ENCODE results near the gene ATP6V0A1. TPM values are rescaled to one million over a fixed set of nuclear protein-coding genes. Genes with fewer than 3 reads are reported as not detected.

The ATP6V0A1 gene
- total RNA-seq, 2 donors from 2014 or later = 78.0 to 80.3 TPM

DNA sequence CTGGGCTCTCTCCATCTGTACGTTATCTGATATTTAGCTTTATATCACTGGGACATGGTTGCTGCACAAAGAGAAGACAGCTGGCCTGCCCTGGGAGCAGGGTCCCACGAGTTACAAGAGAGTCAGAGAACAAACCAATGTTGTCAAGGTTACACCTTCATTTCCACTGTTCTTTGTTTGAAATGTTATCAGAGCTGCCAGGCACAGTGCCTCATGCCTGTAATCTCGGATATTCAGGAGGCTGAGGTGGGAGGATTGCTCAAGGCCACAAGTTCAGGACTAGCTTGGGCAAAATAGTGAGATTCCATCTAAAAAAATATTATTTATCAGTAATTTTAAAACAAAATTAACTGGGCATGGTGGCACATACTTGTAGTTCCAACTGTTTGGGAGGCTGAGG is 34.6 kb downstream of the ATP6V0A1 start:
- TF ChIP-seq CTCF (IDR thresholded peaks at IDR 0.05) = no peak
- 64% methylated on average over 3 of the region's 3 CpGs for WGBS
- Histone ChIP-seq H3K27ac (no peak overlapping the region), H3K4me1 (replicated peaks) (no peaks in the 10 kb centered on the region), H3K27me3 (replicated peaks; ENCODE audit: insufficient read depth) (no peaks in the 10 kb centered on the region), H3K4me3 (no peak overlapping the region), H3K9me3 (no peaks in the 10 kb centered on the region), H3K36me3 (peaks cover 0 to 18% of the 10 kb centered on the region in 2 donors)
- intact Hi-C loops (cut with DNase I) = no loop called here
- DNase-seq (ENCODE audit: low spot score) = no peak

DNA sequence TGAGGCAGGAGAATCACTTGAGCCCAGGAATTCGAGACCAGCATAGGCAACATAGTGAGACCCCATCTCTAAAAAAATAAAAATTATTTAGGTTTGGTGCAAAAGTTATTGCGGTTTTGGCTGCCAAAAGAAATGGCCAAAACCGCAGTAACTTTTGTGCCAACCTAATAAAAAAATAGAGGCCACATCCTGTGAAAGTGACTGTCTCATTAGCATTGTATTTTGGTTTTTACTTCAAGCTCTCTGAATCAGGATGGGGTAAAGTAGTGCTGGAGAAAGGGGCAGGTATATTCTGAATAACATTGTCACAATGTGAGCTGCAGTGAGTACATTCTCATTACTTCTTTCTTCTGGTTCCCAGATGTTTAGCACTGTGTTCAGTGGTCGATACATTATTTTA is 36.0 kb downstream of the ATP6V0A1 start:
- Histone ChIP-seq H3K27ac (no peak overlapping the region), H3K9me3 (no peaks in the 10 kb centered on the region), H3K36me3 (peaks cover 0 to 12% of the 10 kb centered on the region in 2 donors), H3K27me3 (replicated peaks; ENCODE audit: insufficient read depth) (no peaks in the 10 kb centered on the region), H3K4me3 (no peak overlapping the region), H3K4me1 (replicated peaks) (no peaks in the 10 kb centered on the region)
- 68% methylated on average over 4 of the region's 4 CpGs for WGBS
- intact Hi-C loops (cut with DNase I) = no loop called here
- TF ChIP-seq POLR2AphosphoS5 (IDR thresholded peaks at IDR 0.05) (no peak), CTCF (IDR thresholded peaks at IDR 0.05) (no peak), POLR2A (IDR thresholded peaks at IDR 0.05) (no peak)
- no peak for DNase-seq (ENCODE audit: low spot score)

GRCh38 chr17:42498828-42499227 is 40.1 kb downstream of the ATP6V0A1 start:
- WGBS = 94% methylated on average over 4 of the region's 4 CpGs
- Histone ChIP-seq H3K36me3 (peaks cover 0 to 14% of the 10 kb centered on the region in 2 donors), H3K4me3 (no peak overlapping the region), H3K27me3 (replicated peaks; ENCODE audit: insufficient read depth) (no peaks in the 10 kb centered on the region), H3K4me1 (replicated peaks) (no peaks in the 10 kb centered on the region), H3K9me3 (no peaks in the 10 kb centered on the region), H3K27ac (no peak overlapping the region)
- TF ChIP-seq POLR2A (IDR thresholded peaks at IDR 0.05) (no peak), POLR2AphosphoS5 (IDR thresholded peaks at IDR 0.05) (no peak), CTCF (IDR thresholded peaks at IDR 0.05) (no peak)
- DNase-seq (ENCODE audit: low spot score) = no peak
- intact Hi-C loops (cut with DNase I) = no loop called here

DNA sequence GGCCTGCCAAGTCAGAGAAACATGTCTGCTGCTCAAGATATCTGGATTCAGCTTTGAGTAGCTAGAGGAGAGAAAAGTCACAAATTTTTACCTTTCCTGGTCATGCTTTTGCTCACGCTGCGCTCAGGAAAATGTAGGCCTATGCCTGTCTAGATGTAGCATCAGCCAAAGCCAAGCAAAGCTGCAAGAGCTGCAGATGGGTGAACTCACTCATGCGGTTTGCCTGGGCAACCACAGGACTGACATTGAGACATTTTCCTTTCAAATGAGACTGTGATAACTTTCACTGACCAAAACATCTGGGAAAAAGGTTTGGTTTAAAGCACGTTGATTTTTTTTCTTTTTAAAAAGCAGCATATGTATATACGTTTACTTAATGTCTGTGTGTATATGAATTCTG is 43.4 kb downstream of the ATP6V0A1 start:
- TF ChIP-seq POLR2A (IDR thresholded peaks at IDR 0.05) (no peak), POLR2AphosphoS5 (IDR thresholded peaks at IDR 0.05) (no peak), CTCF (IDR thresholded peaks at IDR 0.05) (no peak)
- H3K9me3 ChIP-seq = no peaks in the 10 kb centered on the region
- DNase-seq (ENCODE audit: low spot score) = no peak
- H3K27ac ChIP-seq = no peak overlapping the region
- intact Hi-C loops (cut with DNase I) = no loop called here
- no peaks in the 10 kb centered on the region for H3K27me3 ChIP-seq (replicated peaks; ENCODE audit: insufficient read depth)
- H3K36me3 ChIP-seq = peaks cover 0 to 14% of the 10 kb centered on the region in 2 donors
- no peak overlapping the region for H3K4me3 ChIP-seq
- WGBS = 88% methylated on average over 5 of the region's 5 CpGs
- no peaks in the 10 kb centered on the region for H3K4me1 ChIP-seq (replicated peaks)

- Histone ChIP-seq H3K36me3 (peaks cover 0 to 14% of the 10 kb centered on the region in 2 donors), H3K4me1 (replicated peaks) (no peaks in the 10 kb centered on the region), H3K27ac (no peak overlapping the region), H3K9me3 (no peaks in the 10 kb centered on the region), H3K27me3 (replicated peaks; ENCODE audit: insufficient read depth) (no peaks in the 10 kb centered on the region), H3K4me3 (no peak overlapping the region)
- intact Hi-C loops (cut with DNase I) = no loop called here
- WGBS = 100% methylated on average over 1 of the region's 1 CpG
- TF ChIP-seq POLR2AphosphoS5 (IDR thresholded peaks at IDR 0.05) (no peak), POLR2A (IDR thresholded peaks at IDR 0.05) (no peak), CTCF (IDR thresholded peaks at IDR 0.05) (no peak)
- DNase-seq (ENCODE audit: low spot score) = no peak
These were observed 44.2 kb downstream of the ATP6V0A1 start for GRCh38 chr17:42502926-42503325.
